Esophagus (tissue), 2 donors: ENCODE measurements around the gene ASXL1. TPM values are rescaled to one million over a fixed set of nuclear protein-coding genes. Genes with fewer than 3 reads are reported as not detected.
A peak's percentile ranks its signal among the peaks of the same experiment; 100 is the strongest.

Experiments
- H3K27ac ChIP-seq, 2 donors: one replicate each; pipeline ENCODE4 v1.5.1; 2013; ENCODE audit warnings: low read depth in 2 of 2, mild to moderate bottlenecking in 2 of 2, inconsistent platforms in 1 of 2, low read length in 1 of 2, moderate library complexity in 1 of 2
- H3K27me3 ChIP-seq, 2 donors: one replicate each; pipeline ENCODE4 v1.6.1; 2013; ENCODE audit warnings: low read length in 2 of 2, control low read depth in 1 of 2, mild to moderate bottlenecking in 1 of 2; ENCODE audit not compliant: insufficient read depth in 2 of 2, control insufficient read depth in 1 of 2
- H3K36me3 ChIP-seq, 2 donors: one replicate each; pipeline ENCODE4 v1.6.1; 2013; ENCODE audit warnings: low read length in 1 of 2; ENCODE audit not compliant: control insufficient read depth in 2 of 2, insufficient read depth in 2 of 2
- H3K4me1 ChIP-seq, 2 donors: one replicate each; pipeline ENCODE4 v1.6.1; 2013; ENCODE audit warnings: low read length in 1 of 2; ENCODE audit not compliant: control insufficient read depth in 2 of 2, insufficient read depth in 2 of 2
- H3K4me3 ChIP-seq, 2 donors: one replicate each; pipeline ENCODE4 v1.5.1; 2013; ENCODE audit warnings: low read length in 2 of 2, mild to moderate bottlenecking in 2 of 2, low read depth in 1 of 2, moderate library complexity in 1 of 2
- H3K9me3 ChIP-seq, 2 donors: one replicate each; pipeline ENCODE4 v1.6.1; 2013; ENCODE audit warnings: mild to moderate bottlenecking in 2 of 2, low read depth in 1 of 2, low read length in 1 of 2, moderate library complexity in 1 of 2; ENCODE audit not compliant: control insufficient read depth in 2 of 2, insufficient read depth in 1 of 2
- WGBS, 2 donors: extraction: QIAGEN DNeasy Blood & Tissue Kit; methylation state at CpG; one replicate each; pipeline ENCODE4 v1.1.7; 2013; 5-methylcytosine and 5-hydroxymethylcytosine counted together
- polyA plus RNA-seq, 2 donors: library from polyadenylated mRNA; stranded (reverse); fragments of 200-250 nt; gene quantifications; one replicate each; pipeline ENCODE4 v1.2.3, GENCODE V29; 2013
- donor health status: healthy with polysubstance abuse.
- donor health status: Bipolar disorder and iron deficiency.

ASXL1 gene
- polyA plus RNA-seq, 2 donors, result 13.3 to 19.7 TPM

- 85 to 89% methylated on average over 12 of the region's 12 CpGs for WGBS, 2 donors
- Histone ChIP-seq H3K9me3 (no peaks in the 10 kb centered on the region), H3K27me3 (no peaks in the 10 kb centered on the region), H3K27ac (no peak overlapping the region), H3K4me3 (no peak overlapping the region), H3K4me1 (no peaks in the 10 kb centered on the region), H3K36me3 (peaks cover 0 to 14% of the 10 kb centered on the region in 2 donors)
These were observed 97.2 kb downstream of the ASXL1 start for GRCh38 chr20:32455171-32455900.

- WGBS, 2 donors, result 90% methylated on average over 35 of the region's 35 CpGs
- H3K9me3 ChIP-seq, result no peaks in the 10 kb centered on the region
- H3K4me3 ChIP-seq, result no peak overlapping the region
- no peak overlapping the region for H3K27ac ChIP-seq
- no peaks in the 10 kb centered on the region for H3K4me1 ChIP-seq
- peaks cover 0 to 12% of the 10 kb centered on the region in 2 donors for H3K36me3 ChIP-seq
- no peaks in the 10 kb centered on the region for H3K27me3 ChIP-seq
These were observed 98.0 kb downstream of the ASXL1 start for GRCh38 chr20:32455901-32456701.

GRCh38 chr20:32456869-32457478 is 98.8 kb downstream of the ASXL1 start:
- H3K36me3 ChIP-seq, result peaks cover 0 to 9% of the 10 kb centered on the region in 2 donors

GRCh38 chr20:32457479-32457986 is 99.4 kb downstream of the ASXL1 start:
- peak overlapping the region in 1 of 2 donors; percentile 9 for H3K4me3 ChIP-seq

More at GRCh38 chr20:32456869-32457478, 98.8 kb downstream of the ASXL1 start:
- WGBS, 2 donors, result 18 to 21% methylated on average over 36 of the region's 36 CpGs
- Histone ChIP-seq H3K27ac (no peak overlapping the region), H3K4me3 (peak overlapping the region in 1 of 2 donors; percentile 9), H3K4me1 (no peaks in the 10 kb centered on the region), H3K27me3 (no peaks in the 10 kb centered on the region), H3K9me3 (no peaks in the 10 kb centered on the region)

GRCh38 chr20:32458061-32458836 is 100.1 kb downstream of the ASXL1 start:
- H3K36me3 ChIP-seq, result peaks cover 0 to 4% of the 10 kb centered on the region in 2 donors
- no peaks in the 10 kb centered on the region for H3K9me3 ChIP-seq
- H3K4me3 ChIP-seq, result no peak overlapping the region
- no peaks in the 10 kb centered on the region for H3K27me3 ChIP-seq
- 85 to 89% methylated on average over 10 of the region's 10 CpGs for WGBS, 2 donors
- peak overlapping the region in 1 of 2 donors; percentile 19 for H3K27ac ChIP-seq
- no peaks in the 10 kb centered on the region for H3K4me1 ChIP-seq

More at GRCh38 chr20:32457479-32457986, 99.4 kb downstream of the ASXL1 start:
- WGBS, 2 donors, result 17 to 23% methylated on average over 23 to 29 of the region's 29 CpGs
- H3K36me3 ChIP-seq, result peaks cover 0 to 6% of the 10 kb centered on the region in 2 donors
- no peaks in the 10 kb centered on the region for H3K4me1 ChIP-seq
- no peaks in the 10 kb centered on the region for H3K27me3 ChIP-seq
- H3K9me3 ChIP-seq, result no peaks in the 10 kb centered on the region
- H3K27ac ChIP-seq, result peak overlapping the region in 1 of 2 donors; percentile 19

- no peaks in the 10 kb centered on the region for H3K4me1 ChIP-seq
- no peak overlapping the region for H3K27ac ChIP-seq
- H3K27me3 ChIP-seq, result no peaks in the 10 kb centered on the region
- H3K9me3 ChIP-seq, result no peaks in the 10 kb centered on the region
- H3K4me3 ChIP-seq, result no peak overlapping the region
- peaks cover 0 to 4% of the 10 kb centered on the region in 2 donors for H3K36me3 ChIP-seq
- 77 to 79% methylated on average over 12 of the region's 12 CpGs for WGBS, 2 donors
These were observed 100.7 kb downstream of the ASXL1 start for GRCh38 chr20:32458837-32459220.

GRCh38 chr20:32460231-32460630 is 102.1 kb downstream of the ASXL1 start:
- no peaks in the 10 kb centered on the region for H3K9me3 ChIP-seq
- no peaks in the 10 kb centered on the region for H3K4me1 ChIP-seq

GRCh38 chr20:32460683-32461320 is 102.7 kb downstream of the ASXL1 start:
- no peaks in the 10 kb centered on the region for H3K9me3 ChIP-seq
- no peak overlapping the region for H3K27ac ChIP-seq
- H3K4me1 ChIP-seq, result peaks cover 0 to 3% of the 10 kb centered on the region in 2 donors
- WGBS, 2 donors, result 93% methylated on average over 23 to 24 of the region's 24 CpGs
- H3K4me3 ChIP-seq, result no peak overlapping the region
- no peaks in the 10 kb centered on the region for H3K27me3 ChIP-seq
- no peaks in the 10 kb centered on the region for H3K36me3 ChIP-seq

More at GRCh38 chr20:32460231-32460630, 102.1 kb downstream of the ASXL1 start:
- Histone ChIP-seq H3K36me3 (no peaks in the 10 kb centered on the region), H3K27ac (no peak overlapping the region), H3K27me3 (no peaks in the 10 kb centered on the region), H3K4me3 (no peak overlapping the region)
- 88 to 91% methylated on average over 14 to 15 of the region's 15 CpGs for WGBS, 2 donors
